DMS53 treated with DMSO at 0.1 percent for 48 hours (cell line): ENCODE measurements around the gene PF4V1.

Experiments used
- DNase-seq: peaks from one replicate; lab custom pipeline; 2025; ENCODE audit not compliant: unreplicated experiment; lab: John Stamatoyannopoulos, UW

The PF4V1 gene

DNA sequence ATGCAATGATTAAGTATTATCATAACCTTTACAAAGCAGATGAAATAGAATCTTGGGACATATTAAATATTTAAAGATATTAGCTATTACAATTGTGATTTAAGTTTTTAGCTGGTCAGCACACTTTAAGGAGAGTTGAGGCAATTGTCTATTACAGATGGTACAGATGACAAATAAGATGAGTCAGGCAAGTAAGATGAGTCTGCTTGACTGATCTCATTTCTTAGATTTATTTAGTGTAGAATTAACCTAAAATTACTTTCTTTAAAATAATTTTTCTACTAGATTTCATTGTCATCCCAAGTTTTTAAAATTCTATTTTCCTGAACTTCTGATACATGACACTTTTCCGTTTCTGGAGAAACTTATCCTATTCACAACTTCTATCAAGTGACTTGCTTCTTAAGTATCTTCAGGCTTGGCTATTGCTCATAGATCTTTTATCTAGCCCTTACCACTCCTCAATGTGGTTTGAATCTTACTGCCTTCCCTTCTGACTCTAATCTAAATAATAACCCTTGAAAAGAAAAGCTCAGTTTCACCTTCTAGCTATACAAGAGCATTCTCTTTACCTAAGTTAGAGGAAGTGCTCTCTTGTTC is 49.0 kb downstream of the PF4V1 start:
- DNase-seq = no peak

DNA sequence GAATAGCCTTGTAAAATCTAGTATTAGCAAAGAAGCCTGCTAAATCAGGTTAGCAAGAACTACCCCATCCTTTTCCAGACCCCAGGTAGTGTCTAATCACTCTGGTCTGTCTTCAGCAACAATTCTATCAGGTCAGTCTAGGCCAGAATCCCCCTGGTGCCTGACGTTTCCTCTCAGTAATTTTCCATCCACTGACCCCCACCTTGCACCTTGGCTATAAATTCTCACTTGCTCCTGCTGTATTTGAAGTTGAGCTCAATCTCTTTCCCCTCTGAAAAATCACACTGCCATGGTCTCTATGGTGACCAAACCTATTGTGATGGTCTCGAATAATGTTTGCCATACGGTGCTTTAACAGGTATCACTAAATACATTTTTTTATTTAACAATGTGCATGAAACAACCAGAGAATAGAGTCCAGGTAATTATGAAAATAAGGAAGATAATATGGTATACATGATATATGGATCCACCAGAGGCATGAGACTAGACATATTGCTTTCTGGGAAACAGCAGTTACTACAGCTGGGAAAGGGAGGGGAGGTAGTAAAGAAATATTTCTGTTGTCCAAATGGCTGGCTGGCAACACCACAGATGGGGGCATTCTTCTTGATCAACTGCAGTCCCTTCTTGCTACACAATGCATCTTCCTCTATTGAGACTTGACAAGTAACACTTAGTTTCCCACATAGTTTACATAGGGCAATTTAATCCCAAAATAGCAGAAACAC is 49.9 kb downstream of the PF4V1 start:
- DNase-seq = no peak
